Measurements from ENCODE around the gene FAM13A.
"Not testable (repeated sequence)": the region's sequence is repeated elsewhere in the genome, so short reads cannot be mapped to it uniquely, and the experiment has no call there.

FAM13A gene

GRCh38 chr4:88868510-88868909, 188.5 kb downstream of the FAM13A start:
- no peak overlapping the region for H3K4me3 Mint-ChIP-seq
- peaks cover 48% of the 10 kb centered on the region for H3K27me3 Mint-ChIP-seq
- H3K27ac Mint-ChIP-seq, result no peak overlapping the region
- peaks cover 10% of the 10 kb centered on the region for H3K4me1 Mint-ChIP-seq (ENCODE audit: low read depth)
- intact Hi-C loops (cut with micrococcal nuclease), result no loop called here
- H3K9me3 Mint-ChIP-seq, result no peaks in the 10 kb centered on the region
- H3K36me3 Mint-ChIP-seq (ENCODE audit: low read depth), result no peaks in the 10 kb centered on the region

GRCh38 chr4:88866862-88867550, 190.0 kb downstream of the FAM13A start:
- H3K4me3 Mint-ChIP-seq, result no peak overlapping the region
- peaks cover 34% of the 10 kb centered on the region for H3K27me3 Mint-ChIP-seq
- H3K27ac Mint-ChIP-seq, result no peak overlapping the region
- no peaks in the 10 kb centered on the region for H3K36me3 Mint-ChIP-seq (ENCODE audit: low read depth)
- peaks cover 10% of the 10 kb centered on the region for H3K4me1 Mint-ChIP-seq (ENCODE audit: low read depth)
- no peaks in the 10 kb centered on the region for H3K9me3 Mint-ChIP-seq
- intact Hi-C loops (cut with micrococcal nuclease), result no loop called here

GRCh38 chr4:88865466-88865865, 191.5 kb downstream of the FAM13A start:
- Mint-ChIP-seq H3K27ac (no peak overlapping the region), H3K36me3 (ENCODE audit: low read depth) (no peaks in the 10 kb centered on the region), H3K9me3 (no peaks in the 10 kb centered on the region), H3K4me1 (ENCODE audit: low read depth) (peaks cover 11% of the 10 kb centered on the region), H3K27me3 (peaks cover 21% of the 10 kb centered on the region), H3K4me3 (no peak overlapping the region)
- intact Hi-C loops (cut with micrococcal nuclease), result no loop called here

- peaks cover 17% of the 10 kb centered on the region for H3K27me3 Mint-ChIP-seq
- no peaks in the 10 kb centered on the region for H3K9me3 Mint-ChIP-seq
- no peak overlapping the region for H3K4me3 Mint-ChIP-seq
- peaks cover 15% of the 10 kb centered on the region for H3K4me1 Mint-ChIP-seq (ENCODE audit: low read depth)
- no peaks in the 10 kb centered on the region for H3K36me3 Mint-ChIP-seq (ENCODE audit: low read depth)
- no peak overlapping the region for H3K27ac Mint-ChIP-seq
- intact Hi-C loops (cut with micrococcal nuclease), result no loop called here
Observed at GRCh38 chr4:88865046-88865445, 191.9 kb downstream of the FAM13A start.

- Mint-ChIP-seq H3K27me3 (no peaks in the 10 kb centered on the region), H3K9me3 (no peaks in the 10 kb centered on the region), H3K4me3 (no peak overlapping the region), H3K36me3 (ENCODE audit: low read depth) (no peaks in the 10 kb centered on the region), H3K4me1 (ENCODE audit: low read depth) (peaks cover 25% of the 10 kb centered on the region), H3K27ac (no peak overlapping the region)
- intact Hi-C loops (cut with micrococcal nuclease), result no loop called here
Observed at GRCh38 chr4:88860586-88860985, 196.4 kb downstream of the FAM13A start.

- Mint-ChIP-seq H3K4me3 (peak overlapping the region; percentile 59), H3K9me3 (no peaks in the 10 kb centered on the region), H3K27ac (peak overlapping the region; percentile 83), H3K27me3 (no peaks in the 10 kb centered on the region), H3K4me1 (ENCODE audit: low read depth) (peaks cover 25% of the 10 kb centered on the region), H3K36me3 (ENCODE audit: low read depth) (no peaks in the 10 kb centered on the region)
- intact Hi-C loops (cut with micrococcal nuclease), result loop anchor here (2.0 to 10.0 kb wide), 2 partner anchors 37 to 95 kb away; no protein-coding TSS in a partner anchor
Observed at GRCh38 chr4:88859191-88859812, 197.7 kb downstream of the FAM13A start.

GRCh38 chr4:88858752-88859151, 198.2 kb downstream of the FAM13A start:
- intact Hi-C loops (cut with micrococcal nuclease), result loop anchor here (2.0 to 10.0 kb wide), 2 partner anchors 36 to 96 kb away; no protein-coding TSS in a partner anchor
- Mint-ChIP-seq H3K36me3 (ENCODE audit: low read depth) (no peaks in the 10 kb centered on the region), H3K27ac (peak overlapping the region; percentile 83), H3K9me3 (no peaks in the 10 kb centered on the region), H3K4me3 (peak overlapping the region; percentile 59), H3K4me1 (ENCODE audit: low read depth) (peaks cover 25% of the 10 kb centered on the region), H3K27me3 (no peaks in the 10 kb centered on the region)

GRCh38 chr4:88857588-88857987, 199.4 kb downstream of the FAM13A start:
- intact Hi-C loops (cut with micrococcal nuclease), result loop anchor here (10.0 kb wide), 1 partner anchor 97 kb away; no protein-coding TSS in a partner anchor
- H3K9me3 Mint-ChIP-seq, result no peaks in the 10 kb centered on the region
- peak overlapping the region; percentile 83 for H3K27ac Mint-ChIP-seq
- H3K36me3 Mint-ChIP-seq (ENCODE audit: low read depth), result no peaks in the 10 kb centered on the region
- H3K27me3 Mint-ChIP-seq, result no peaks in the 10 kb centered on the region
- peaks cover 25% of the 10 kb centered on the region for H3K4me1 Mint-ChIP-seq (ENCODE audit: low read depth)
- no peak overlapping the region for H3K4me3 Mint-ChIP-seq

- Mint-ChIP-seq H3K27me3 (no peaks in the 10 kb centered on the region), H3K9me3 (no peaks in the 10 kb centered on the region), H3K4me1 (ENCODE audit: low read depth) (peaks cover 17% of the 10 kb centered on the region), H3K27ac (no peak overlapping the region), H3K4me3 (no peak overlapping the region), H3K36me3 (ENCODE audit: low read depth) (no peaks in the 10 kb centered on the region)
- intact Hi-C loops (cut with micrococcal nuclease), result loop anchor here (10.0 kb wide), 1 partner anchor 100 kb away; no protein-coding TSS in a partner anchor
Observed at GRCh38 chr4:88854481-88854880, 202.5 kb downstream of the FAM13A start.

- H3K27ac Mint-ChIP-seq; H3K36me3 Mint-ChIP-seq (ENCODE audit: low read depth); H3K4me3 Mint-ChIP-seq; H3K4me1 Mint-ChIP-seq (ENCODE audit: low read depth); H3K9me3 Mint-ChIP-seq; H3K27me3 Mint-ChIP-seq: not testable (repeated sequence)
- intact Hi-C loops (cut with micrococcal nuclease), result loop anchor here (10.0 kb wide), 1 partner anchor 101 kb away; no protein-coding TSS in a partner anchor
Observed at GRCh38 chr4:88853583-88853982, 203.4 kb downstream of the FAM13A start.

- Mint-ChIP-seq H3K4me3 (no peak overlapping the region), H3K27ac (no peak overlapping the region), H3K9me3 (no peaks in the 10 kb centered on the region), H3K4me1 (ENCODE audit: low read depth) (peaks cover 14% of the 10 kb centered on the region), H3K36me3 (ENCODE audit: low read depth) (no peaks in the 10 kb centered on the region), H3K27me3 (no peaks in the 10 kb centered on the region)
- intact Hi-C loops (cut with micrococcal nuclease), result no loop called here
Observed at GRCh38 chr4:88846206-88846790, 210.7 kb downstream of the FAM13A start.

- no peak overlapping the region for H3K4me3 Mint-ChIP-seq
- intact Hi-C loops (cut with micrococcal nuclease), result no loop called here
- H3K36me3 Mint-ChIP-seq (ENCODE audit: low read depth), result no peaks in the 10 kb centered on the region
- H3K27me3 Mint-ChIP-seq, result no peaks in the 10 kb centered on the region
- H3K27ac Mint-ChIP-seq, result no peak overlapping the region
- H3K4me1 Mint-ChIP-seq (ENCODE audit: low read depth), result peaks cover 14% of the 10 kb centered on the region
- no peaks in the 10 kb centered on the region for H3K9me3 Mint-ChIP-seq
Observed at GRCh38 chr4:88843067-88843685, 213.8 kb downstream of the FAM13A start.

- intact Hi-C loops (cut with micrococcal nuclease), result no loop called here
Observed at GRCh38 chr4:88841635-88842034, 215.3 kb downstream of the FAM13A start.

GRCh38 chr4:88836216-88836615, 220.8 kb downstream of the FAM13A start:
- no peaks in the 10 kb centered on the region for H3K27me3 Mint-ChIP-seq
- no peak overlapping the region for H3K27ac Mint-ChIP-seq
- no peak overlapping the region for H3K4me3 Mint-ChIP-seq
- intact Hi-C loops (cut with micrococcal nuclease), result no loop called here
- H3K9me3 Mint-ChIP-seq, result no peaks in the 10 kb centered on the region
- H3K36me3 Mint-ChIP-seq (ENCODE audit: low read depth), result no peaks in the 10 kb centered on the region
- no peaks in the 10 kb centered on the region for H3K4me1 Mint-ChIP-seq (ENCODE audit: low read depth)

More at GRCh38 chr4:88841635-88842034, 215.3 kb downstream of the FAM13A start:
- H3K27ac Mint-ChIP-seq, result no peak overlapping the region
- H3K9me3 Mint-ChIP-seq, result no peaks in the 10 kb centered on the region
- H3K36me3 Mint-ChIP-seq (ENCODE audit: low read depth), result no peaks in the 10 kb centered on the region
- no peaks in the 10 kb centered on the region for H3K27me3 Mint-ChIP-seq
- peaks cover 14% of the 10 kb centered on the region for H3K4me1 Mint-ChIP-seq (ENCODE audit: low read depth)
- no peak overlapping the region for H3K4me3 Mint-ChIP-seq

All from dendritic cell treated with granulocyte-macrophage colony-stimulating factor and Interleukin-4, amounts not matched to agents 40 ng/mL and 50 ng/mL, for 4 days (primary cell).